ENCODE results near the gene LDHAL6A. TPM values are rescaled to one million over a fixed set of nuclear protein-coding genes. Genes with fewer than 3 reads are reported as not detected.

The LDHAL6A gene
- total and polyA plus RNA-seq, 2 of the 13 experiments (the other 11 are each of a cell fraction or from before 2014, with no cell fraction given), result not detected

DNA sequence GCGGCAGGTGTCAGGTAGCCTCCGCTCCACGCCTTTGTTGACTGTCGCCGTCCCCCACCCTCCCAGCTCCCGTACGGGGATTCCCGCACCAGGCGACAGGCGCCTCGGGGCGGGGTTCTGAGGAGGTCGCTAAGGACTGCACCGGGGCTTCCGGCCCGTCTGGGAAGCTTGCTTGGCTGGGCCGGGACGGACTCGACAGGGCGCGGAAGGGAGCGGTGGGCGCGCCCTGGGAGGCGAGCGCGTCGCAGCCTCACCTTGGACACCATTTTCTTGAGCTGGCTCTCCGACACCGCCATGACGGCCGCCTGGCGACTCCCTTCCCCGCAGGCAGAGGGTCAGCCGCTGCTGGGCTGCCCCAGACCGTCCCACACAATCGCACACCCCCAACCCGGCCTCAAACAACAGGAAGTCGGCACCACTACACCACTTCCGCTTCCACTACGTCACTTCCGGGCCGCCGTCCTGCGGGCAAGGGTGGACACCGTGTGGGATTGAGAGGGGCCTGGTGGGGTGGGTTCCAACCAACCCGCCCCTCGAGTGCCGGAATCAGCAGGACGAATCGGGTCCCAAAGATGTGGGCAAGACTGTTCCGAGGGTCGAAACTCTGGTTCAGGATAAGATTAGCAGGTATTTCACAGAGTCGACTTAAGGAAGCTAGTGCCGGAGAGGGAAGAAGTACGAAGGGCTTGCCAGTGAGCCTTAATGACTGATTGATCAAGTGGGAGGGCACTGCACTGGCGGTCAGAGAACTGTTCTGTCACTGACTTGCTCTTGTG lies 71.1 kb downstream of the LDHAL6A start, which contains the start of gene TSG101 (continued):
- TF ChIP-seq HOXA9 (CRISPR knock-in tag; IDR thresholded peaks at IDR 0.05; ENCODE audit: borderline replicate concordance) (peak; percentile 71; the same call in 1 of the 2 replicates), SMARCE1 (IDR thresholded peaks at IDR 0.05; ENCODE audit: borderline replicate concordance) (no peak), ZNF235 (CRISPR knock-in tag; IDR thresholded peaks at IDR 0.05; ENCODE audit: borderline replicate concordance) (no peak), KAT7 (CRISPR knock-in tag; IDR thresholded peaks at IDR 0.05; ENCODE audit: borderline replicate concordance) (peak; percentile 96), CHCHD3 (CRISPR knock-in tag; IDR thresholded peaks at IDR 0.05) (peak; percentile 92; the same call in 1 of the 2 replicates), NFKBIZ (CRISPR knock-in tag; IDR thresholded peaks at IDR 0.05) (0 out of 2 replicates have a peak, but pooled peaks have one; percentile 26), ZEB1 (IDR thresholded peaks at IDR 0.05; ENCODE audit: insufficient replicate concordance, low read depth) (peak; percentile 9), ZNF367 (CRISPR knock-in tag; IDR thresholded peaks at IDR 0.05; ENCODE audit: borderline replicate concordance) (no peak), SRSF1 (optimal IDR thresholded peaks at IDR 0.05; ENCODE audit: low read depth, low read length) (peak; percentile 88), ZNF333 (CRISPR knock-in tag; IDR thresholded peaks at IDR 0.05; ENCODE audit: borderline replicate concordance) (peak; percentile 55; the same call in 1 of the 2 replicates), CBX1 (IDR thresholded peaks at IDR 0.05; ENCODE audit: low read depth) (no peak), SMAD9 (CRISPR knock-in tag; IDR thresholded peaks at IDR 0.05) (peak; percentile 86; the same call in 1 of the 2 replicates), SKI (IDR thresholded peaks at IDR 0.05; ENCODE audit: partially characterized antibody) (no peak), ZNF775 (CRISPR knock-in tag; IDR thresholded peaks at IDR 0.05; ENCODE audit: borderline replicate concordance) (no peak; the same call in 1 of the 2 replicates), ZBTB3 (CRISPR knock-in tag; IDR thresholded peaks at IDR 0.05; ENCODE audit: borderline replicate concordance, low read depth) (0 out of 2 replicates have a peak, but pooled peaks have one; percentile 86), ZNF354B (CRISPR knock-in tag; IDR thresholded peaks at IDR 0.05) (no peak; the same call in 1 of the 2 replicates), GZF1 (CRISPR knock-in tag; IDR thresholded peaks at IDR 0.05) (no peak), HOXA5 (CRISPR knock-in tag; IDR thresholded peaks at IDR 0.05) (peak; percentile 75; the same call in 1 of the 2 replicates), ZNF737 (CRISPR knock-in tag; IDR thresholded peaks at IDR 0.05; ENCODE audit: borderline replicate concordance) (0 out of 2 replicates have a peak, but pooled peaks have one; percentile 39), ZSCAN12 (CRISPR knock-in tag; IDR thresholded peaks at IDR 0.05) (no peak), ZNF20 (CRISPR knock-in tag; IDR thresholded peaks at IDR 0.05) (no peak), ZNF282 (IDR thresholded peaks at IDR 0.05; ENCODE audit: partially characterized antibody) (peak; percentile 86), ZNF10 (CRISPR knock-in tag; IDR thresholded peaks at IDR 0.05; ENCODE audit: borderline replicate concordance, low read depth) (no peak), IRF2 (CRISPR knock-in tag; IDR thresholded peaks at IDR 0.05) (peak; percentile 73; the same call in 1 of the 2 replicates), NCOA1 (CRISPR knock-in tag; IDR thresholded peaks at IDR 0.05) (peak; percentile 81; the same call in 1 of the 2 replicates)
- TF ChIP-seq, protein P1, sequence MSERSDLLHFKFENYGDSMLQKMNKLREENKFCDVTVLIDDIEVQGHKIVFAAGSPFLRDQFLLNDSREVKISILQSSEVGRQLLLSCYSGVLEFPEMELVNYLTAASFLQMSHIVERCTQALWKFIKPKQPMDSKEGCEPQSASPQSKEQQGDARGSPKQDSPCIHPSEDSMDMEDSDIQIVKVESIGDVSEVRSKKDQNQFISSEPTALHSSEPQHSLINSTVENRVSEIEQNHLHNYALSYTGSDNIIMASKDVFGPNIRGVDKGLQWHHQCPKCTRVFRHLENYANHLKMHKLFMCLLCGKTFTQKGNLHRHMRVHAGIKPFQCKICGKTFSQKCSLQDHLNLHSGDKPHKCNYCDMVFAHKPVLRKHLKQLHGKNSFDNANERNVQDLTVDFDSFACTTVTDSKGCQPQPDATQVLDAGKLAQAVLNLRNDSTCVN (CRISPR knock-in tag; IDR thresholded peaks at IDR 0.05; ENCODE audit: borderline replicate concordance), result no peak; the same call in 1 of the 2 replicates
- TF ChIP-seq, protein P2, sequence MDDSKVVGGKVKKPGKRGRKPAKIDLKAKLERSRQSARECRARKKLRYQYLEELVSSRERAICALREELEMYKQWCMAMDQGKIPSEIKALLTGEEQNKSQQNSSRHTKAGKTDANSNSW (CRISPR knock-in tag; IDR thresholded peaks at IDR 0.05; ENCODE audit: borderline replicate concordance), result peak; percentile 38; the same call in 1 of the 2 replicates
- TF ChIP-seq, protein P3, sequence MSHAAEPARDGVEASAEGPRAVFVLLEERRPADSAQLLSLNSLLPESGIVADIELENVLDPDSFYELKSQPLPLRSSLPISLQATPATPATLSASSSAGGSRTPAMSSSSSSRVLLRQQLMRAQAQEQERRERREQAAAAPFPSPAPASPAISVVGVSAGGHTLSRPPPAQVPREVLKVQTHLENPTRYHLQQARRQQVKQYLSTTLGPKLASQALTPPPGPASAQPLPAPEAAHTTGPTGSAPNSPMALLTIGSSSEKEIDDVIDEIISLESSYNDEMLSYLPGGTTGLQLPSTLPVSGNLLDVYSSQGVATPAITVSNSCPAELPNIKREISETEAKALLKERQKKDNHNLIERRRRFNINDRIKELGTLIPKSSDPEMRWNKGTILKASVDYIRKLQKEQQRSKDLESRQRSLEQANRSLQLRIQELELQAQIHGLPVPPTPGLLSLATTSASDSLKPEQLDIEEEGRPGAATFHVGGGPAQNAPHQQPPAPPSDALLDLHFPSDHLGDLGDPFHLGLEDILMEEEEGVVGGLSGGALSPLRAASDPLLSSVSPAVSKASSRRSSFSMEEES (CRISPR knock-in tag; IDR thresholded peaks at IDR 0.05), result peak; percentile 62; the same call in 1 of the 2 replicates

Measured in HepG2 (cell line).